H1 (cell line): ENCODE results near the gene FKBP2. TPM values are rescaled to one million over a fixed set of nuclear protein-coding genes. Genes with fewer than 3 reads are reported as not detected.

ENCODE experiments used
- ASH2L ChIP-seq: fragments of 200-600, 300-600 bp; sonication (generic); IDR thresholded peaks from one replicate; pipeline ENCODE4 v1.7.1; 2017; ENCODE audit warnings: low read length
- CHD7 ChIP-seq: fragments of 300-600 bp; sonication (generic); IDR thresholded peaks from 2 replicates; pipeline ENCODE4 v1.7.1; 2012; ENCODE audit warnings: low read length, moderate library complexity, mild to moderate bottlenecking, inconsistent platforms; ENCODE audit not compliant: insufficient replicate concordance
- CREB1 ChIP-seq: IDR thresholded peaks from 2 replicates; pipeline ENCODE4 v1.6.1; 2012; ENCODE audit warnings: inconsistent platforms
- EGR1 ChIP-seq: IDR thresholded peaks from 2 replicates; pipeline ENCODE4 v1.6.1; 2011; ENCODE audit warnings: low read depth, low read length, borderline replicate concordance
- EP300 ChIP-seq, 2 experiments: IDR thresholded peaks; 1 replicate in 1 of 2; 2 replicates in 1 of 2; pipeline ENCODE4 v1.6.1; 2011 to 2012; ENCODE audit warnings: low read depth in 2 of 2, low read length in 2 of 2, mild to moderate bottlenecking in 2 of 2, borderline replicate concordance in 1 of 2, inconsistent platforms in 1 of 2, moderate library complexity in 1 of 2
- SIX5 ChIP-seq: IDR thresholded peaks from 2 replicates; pipeline ENCODE4 v1.6.1; 2011; ENCODE audit warnings: mild to moderate bottlenecking, low read depth, low read length
- SP4 ChIP-seq: IDR thresholded peaks from 2 replicates; pipeline ENCODE4 v1.6.1; 2012; ENCODE audit warnings: low read length, inconsistent platforms
- polyA plus RNA-seq, 7 experiments: library from polyadenylated mRNA; depleted of rRNA in 3 of 7; stranded (reverse) in 5 of 7; unstranded in 2 of 7; fragments of >200 nt in 5 of 7; fragments of 200-250 nt in 2 of 7; gene quantifications; 1 replicate in 5 of 7; 2 replicates in 1 of 7; 4 replicates in 1 of 7; pipeline versions ENCODE4 v1.2.1 to v1.2.3, GENCODE V29; 2011 to 2013; ENCODE audit warnings: missing spikeins in 2 of 7, mixed read lengths in 2 of 7
- total RNA-seq: library from RNA; stranded (reverse); fragmentation: NEBNext Ultra II Directional; extraction: Animal tissue kit (Norgen Biotek cat#: 25700); gene quantifications from 2 replicates; pipeline ENCODE4 v1.2.1, GENCODE V29; 2021

FKBP2 gene
- total and polyA plus RNA-seq, 2 of the 8 experiments (the other 6 are each of a cell fraction or from before 2014, with no cell fraction given): 41.7 to 52.5 TPM

GRCh38 chr11:64209563-64209843 lies 31.4 kb upstream of the FKBP2 start (continued):
- no peak for TF ChIP-seq CHD7
- no peak for TF ChIP-seq EP300 (IDR thresholded peaks at IDR 0.05; ENCODE audit: borderline replicate concordance in 1 of 2, low read depth in 2 of 2, low read length in 2 of 2)
- TF ChIP-seq ASH2L: no peak
- TF ChIP-seq SIX5: no peak
- no peak for TF ChIP-seq CREB1
- TF ChIP-seq EGR1: no peak
- no peak for TF ChIP-seq SP4
